Loucy (cell line): ENCODE results near the gene RAB31.

Experiments
- CTCF ChIP-seq: fragments of 200-600 bp; sonication (generic); conservative IDR thresholded peaks from 2 replicates; pipeline ENCODE4 v1.5.1; 2014; ENCODE audit warnings: mild to moderate bottlenecking, antibody characterized with exemption, low read length
- EZH2phosphoT487 ChIP-seq: fragments of 200-600 bp; IDR thresholded peaks from 2 replicates; pipeline ENCODE4 v1.6.1; 2018; ENCODE audit warnings: antibody characterized with exemption, mild to moderate bottlenecking, moderate library complexity, borderline replicate concordance

GRCh38 chr18:9861933-9862332 is 153.8 kb downstream of the RAB31 start:
- TF ChIP-seq CTCF, result no peak
- no peak for TF ChIP-seq EZH2phosphoT487
